ENCODE data around the gene TRMT10B.
"Not testable (repeated sequence)": the region's sequence is repeated elsewhere in the genome, so short reads cannot be mapped to it uniquely, and the experiment has no call there.

TRMT10B gene

DNA sequence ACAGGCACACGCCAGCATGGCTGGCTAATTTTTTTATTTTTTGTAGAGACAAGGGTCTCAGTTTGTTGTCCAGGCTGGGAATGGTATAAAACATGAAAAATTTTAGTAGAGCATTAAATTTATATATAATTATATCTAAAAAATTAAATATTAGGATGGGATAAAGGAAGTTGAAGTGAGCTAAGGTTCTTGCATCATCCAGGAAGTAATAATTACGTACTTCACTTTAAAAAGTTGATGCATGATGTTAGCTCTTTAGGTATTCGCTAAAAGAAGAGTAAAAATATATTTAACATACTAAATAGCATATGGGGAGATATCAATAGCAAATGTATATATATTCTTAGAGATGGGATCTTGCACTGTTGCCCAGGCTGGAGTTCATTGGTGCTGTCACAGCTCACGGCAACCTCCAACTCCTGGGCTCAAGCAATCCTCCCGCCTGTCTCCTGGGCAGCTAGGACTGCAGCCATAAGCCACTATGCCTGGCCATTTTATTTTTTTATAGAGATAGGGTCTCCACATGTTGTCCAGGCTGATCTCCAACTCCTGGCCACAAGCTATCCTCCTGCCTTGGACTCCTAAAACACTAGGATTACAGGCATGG is 59.3 kb downstream of the TRMT10B start:
- no peaks in the 10 kb centered on the region for H3K27me3 ChIP-seq (ENCODE audit: control insufficient read depth, low read length)
- no peaks in the 10 kb centered on the region for H3F3A ChIP-seq (ENCODE audit: control insufficient read depth, insufficient read depth)
- no peaks in the 10 kb centered on the region for H4K20me1 ChIP-seq (ENCODE audit: control insufficient read depth, insufficient read depth, low read depth, low read length)
- H3K9me2 ChIP-seq (replicated peaks; ENCODE audit: control insufficient read depth, low read length), result no peaks in the 10 kb centered on the region
- H3K4me2 ChIP-seq (ENCODE audit: low read length), result no peak overlapping the region
- TF ChIP-seq CTCF (IDR thresholded peaks at IDR 0.05; ENCODE audit: low read depth, low read length, poor library complexity, severe bottlenecking) (no peak), EZH2phosphoT487 (IDR thresholded peaks at IDR 0.05; ENCODE audit: borderline replicate concordance, low read length) (no peak)
- H3K4me1 ChIP-seq (ENCODE audit: control insufficient read depth, low read length), result peaks cover 3% of the 10 kb centered on the region; the same call in 1 of the 2 replicates
- H3K4me3 ChIP-seq (ENCODE audit: low read length), result no peak overlapping the region
- no peaks in the 10 kb centered on the region; the same call in 1 of the 2 replicates for H3K36me3 ChIP-seq (ENCODE audit: control insufficient read depth, low read length)
- H3K27ac ChIP-seq (ENCODE audit: low read depth, low read length), result no peak overlapping the region
- no peaks in the 10 kb centered on the region for H3K9me3 ChIP-seq (ENCODE audit: control insufficient read depth, insufficient read depth, low read length)
- H3K79me2 ChIP-seq (ENCODE audit: control insufficient read depth, low read length), result peaks cover 45% of the 10 kb centered on the region

GRCh38 chr9:37818849-37819248 is 65.2 kb downstream of the TRMT10B start:
- Histone ChIP-seq H3K36me3 (ENCODE audit: control insufficient read depth, low read length) (peaks cover 24% of the 10 kb centered on the region), H3K9me2 (replicated peaks; ENCODE audit: control insufficient read depth, low read length) (no peaks in the 10 kb centered on the region), H3K27me3 (ENCODE audit: control insufficient read depth, low read length) (no peaks in the 10 kb centered on the region), H3K27ac (ENCODE audit: low read depth, low read length) (no peak overlapping the region), H3K4me3 (ENCODE audit: low read length) (no peak overlapping the region), H3K79me2 (ENCODE audit: control insufficient read depth, low read length) (peaks cover 11% of the 10 kb centered on the region), H3K4me2 (ENCODE audit: low read length) (no peak overlapping the region), H3F3A (ENCODE audit: control insufficient read depth, insufficient read depth) (no peaks in the 10 kb centered on the region), H4K20me1 (ENCODE audit: control insufficient read depth, insufficient read depth, low read depth, low read length) (no peaks in the 10 kb centered on the region), H3K4me1 (ENCODE audit: control insufficient read depth, low read length) (no peaks in the 10 kb centered on the region), H3K9me3 (ENCODE audit: control insufficient read depth, insufficient read depth, low read length) (no peaks in the 10 kb centered on the region)
- TF ChIP-seq CTCF (IDR thresholded peaks at IDR 0.05; ENCODE audit: low read depth, low read length, poor library complexity, severe bottlenecking) (no peak), EZH2phosphoT487 (IDR thresholded peaks at IDR 0.05; ENCODE audit: borderline replicate concordance, low read length) (no peak)

- no peaks in the 10 kb centered on the region for H3K4me1 ChIP-seq (ENCODE audit: control insufficient read depth, low read length)
- H3K4me2 ChIP-seq (ENCODE audit: low read length), result no peak overlapping the region
- TF ChIP-seq CTCF (IDR thresholded peaks at IDR 0.05; ENCODE audit: low read depth, low read length, poor library complexity, severe bottlenecking) (no peak), EZH2phosphoT487 (IDR thresholded peaks at IDR 0.05; ENCODE audit: borderline replicate concordance, low read length) (no peak)
- H3K27me3 ChIP-seq (ENCODE audit: control insufficient read depth, low read length), result no peaks in the 10 kb centered on the region
- no peak overlapping the region for H3K4me3 ChIP-seq (ENCODE audit: low read length)
- H3K79me2 ChIP-seq (ENCODE audit: control insufficient read depth, low read length), result peaks cover 5% of the 10 kb centered on the region; the same call in 1 of the 2 replicates
- no peaks in the 10 kb centered on the region for H3K9me3 ChIP-seq (ENCODE audit: control insufficient read depth, insufficient read depth, low read length)
- no peak overlapping the region for H3K27ac ChIP-seq (ENCODE audit: low read depth, low read length)
- no peaks in the 10 kb centered on the region for H3F3A ChIP-seq (ENCODE audit: control insufficient read depth, insufficient read depth)
- peaks cover 35% of the 10 kb centered on the region for H3K36me3 ChIP-seq (ENCODE audit: control insufficient read depth, low read length)
- H4K20me1 ChIP-seq (ENCODE audit: control insufficient read depth, insufficient read depth, low read depth, low read length), result no peaks in the 10 kb centered on the region
- no peaks in the 10 kb centered on the region for H3K9me2 ChIP-seq (replicated peaks; ENCODE audit: control insufficient read depth, low read length)
These were observed 66.5 kb downstream of the TRMT10B start for GRCh38 chr9:37820142-37820541.

- H3K9me2 ChIP-seq (replicated peaks; ENCODE audit: control insufficient read depth, low read length); H3K79me2 ChIP-seq (ENCODE audit: control insufficient read depth, low read length); H3K4me2 ChIP-seq (ENCODE audit: low read length); H3F3A ChIP-seq (ENCODE audit: control insufficient read depth, insufficient read depth); H4K20me1 ChIP-seq (ENCODE audit: control insufficient read depth, insufficient read depth, low read depth, low read length); H3K27me3 ChIP-seq (ENCODE audit: control insufficient read depth, low read length); H3K9me3 ChIP-seq (ENCODE audit: control insufficient read depth, insufficient read depth, low read length); H3K4me3 ChIP-seq (ENCODE audit: low read length); H3K4me1 ChIP-seq (ENCODE audit: control insufficient read depth, low read length); H3K27ac ChIP-seq (ENCODE audit: low read depth, low read length): not testable (repeated sequence)
- H3K36me3 ChIP-seq (ENCODE audit: control insufficient read depth, low read length), result peaks cover 42% of the 10 kb centered on the region
These were observed 71.6 kb downstream of the TRMT10B start for GRCh38 chr9:37825174-37825573.
